CD14-positive monocyte (primary cell): ENCODE data around the gene EIPR1. TPM values are rescaled to one million over a fixed set of nuclear protein-coding genes. Genes with fewer than 3 reads are reported as not detected.

Source experiments
- DNase-seq, 3 donors: peaks; one replicate each; pipeline ENCODE4 v3.0.0-alpha.2; 2011 to 2022
- H2AFZ ChIP-seq: 2 replicates; pipeline ENCODE4 v1.6.0; 2012; ENCODE audit warnings: mild to moderate bottlenecking, low read depth, low read length, inconsistent platforms; ENCODE audit not compliant: insufficient read depth, poor library complexity, severe bottlenecking
- H3K27ac ChIP-seq, 2 donors: 1 replicate in 1 of 2; 2 replicates in 1 of 2; pipeline ENCODE4 v1.5.1; 2012 to 2013; ENCODE audit warnings: low read length in 2 of 2, control low read depth in 1 of 2, inconsistent platforms in 1 of 2, low read depth in 1 of 2, mild to moderate bottlenecking in 1 of 2
- H3K27me3 ChIP-seq, 2 donors: one replicate each; pipeline versions ENCODE4 v1.6.0 to v1.6.1; 2011 to 2013; ENCODE audit warnings: low read length in 2 of 2; ENCODE audit not compliant: control insufficient read depth in 2 of 2, insufficient read depth in 2 of 2
- H3K36me3 ChIP-seq, 2 donors: replicated peaks in 1 of 2; 1 replicate in 1 of 2; 2 replicates in 1 of 2; pipeline versions ENCODE4 v1.5.1 to v1.6.1; 2012 to 2013; ENCODE audit warnings: low read length in 2 of 2, control low read depth in 1 of 2, inconsistent platforms in 1 of 2, mild to moderate bottlenecking in 1 of 2; ENCODE audit not compliant: insufficient read depth in 2 of 2, control insufficient read depth in 1 of 2
- H3K4me1 ChIP-seq, 2 donors: 1 replicate in 1 of 2; 2 replicates in 1 of 2; pipeline versions ENCODE4 v1.5.1 to v1.6.1; 2012 to 2013; ENCODE audit warnings: low read length in 2 of 2, control low read depth in 1 of 2, inconsistent platforms in 1 of 2, mild to moderate bottlenecking in 1 of 2, moderate library complexity in 1 of 2; ENCODE audit not compliant: insufficient read depth in 2 of 2, control insufficient read depth in 1 of 2
- H3K4me2 ChIP-seq: replicated peaks from 2 replicates; pipeline ENCODE3; 2012; ENCODE audit warnings: low read length, moderate library complexity, mild to moderate bottlenecking; ENCODE audit not compliant: poor library complexity, severe bottlenecking; ENCODE audit errors: extremely low read depth
- H3K4me3 ChIP-seq, 3 experiments: fragments of 200-600 bp in 1 of 3; sonication (generic) in 1 of 3; replicated peaks in 1 of 3; 1 replicate in 2 of 3; 2 replicates in 1 of 3; pipeline ENCODE4 v1.5.1; 2011 to 2013; ENCODE audit warnings: low read length in 3 of 3, mild to moderate bottlenecking in 3 of 3, control low read depth in 2 of 3, low read depth in 2 of 3, inconsistent platforms in 1 of 3, moderate library complexity in 1 of 3
- H3K79me2 ChIP-seq: 2 replicates; pipeline ENCODE4 v1.6.0; 2012; ENCODE audit warnings: mild to moderate bottlenecking, control low read depth, inconsistent platforms, low read length, moderate library complexity; ENCODE audit not compliant: insufficient read depth
- H3K9ac ChIP-seq: 2 replicates; pipeline ENCODE4 v1.6.0; 2017; ENCODE audit warnings: low read length, mild to moderate bottlenecking; ENCODE audit not compliant: insufficient read depth, poor library complexity, severe bottlenecking
- H3K9me3 ChIP-seq, 2 donors: replicated peaks in 1 of 2; 1 replicate in 1 of 2; 2 replicates in 1 of 2; pipeline versions ENCODE4 v1.5.1 to v1.6.1; 2012 to 2013; ENCODE audit warnings: low read length in 2 of 2, control low read depth in 1 of 2; ENCODE audit not compliant: control insufficient read depth in 1 of 2, insufficient read depth in 1 of 2
- H4K20me1 ChIP-seq: 2 replicates; pipeline ENCODE4 v1.6.0; 2012; ENCODE audit warnings: mild to moderate bottlenecking, low read length, control low read depth, moderate library complexity; ENCODE audit not compliant: insufficient read depth
- H3K27ac Mint-ChIP-seq, 7 donors: one replicate each; pipeline ENCODE4 v1.8.0; 2020; ENCODE audit warnings: mild to moderate bottlenecking in 7 of 7, mixed read lengths in 7 of 7, moderate library complexity in 6 of 7, inconsistent platforms in 2 of 7
- H3K27me3 Mint-ChIP-seq, 3 donors: one replicate each; pipeline ENCODE4 v1.8.0; 2021 to 2022; ENCODE audit warnings: low read depth in 3 of 3, mild to moderate bottlenecking in 3 of 3, mixed read lengths in 3 of 3, moderate library complexity in 3 of 3, inconsistent platforms in 1 of 3
- H3K36me3 Mint-ChIP-seq, 2 donors: one replicate each; pipeline ENCODE4 v1.8.0; 2020; ENCODE audit warnings: mixed read lengths in 2 of 2, inconsistent platforms in 1 of 2, mild to moderate bottlenecking in 1 of 2
- H3K4me1 Mint-ChIP-seq: one replicate; pipeline ENCODE4 v1.8.0; 2020; ENCODE audit warnings: mild to moderate bottlenecking, mixed read lengths
- H3K4me3 Mint-ChIP-seq, 2 donors: one replicate each; pipeline ENCODE4 v1.8.0; 2020; ENCODE audit warnings: mild to moderate bottlenecking in 2 of 2, mixed read lengths in 2 of 2, moderate library complexity in 1 of 2
- H3K9me3 Mint-ChIP-seq, 7 donors: one replicate each; pipeline ENCODE4 v1.8.0; 2020 to 2022; ENCODE audit warnings: mixed read lengths in 7 of 7, mild to moderate bottlenecking in 6 of 7, moderate library complexity in 6 of 7, inconsistent platforms in 2 of 7
- CTCF ChIP-seq: fragments of 200-600 bp; IDR thresholded peaks from one replicate; pipeline ENCODE4 v1.8.0; 2022; ENCODE audit warnings: antibody characterized with exemption, mild to moderate bottlenecking
- WGBS: methylation state at CpG from one replicate; pipeline ENCODE4 v1.1.5; 2013; ENCODE audit warnings: missing lambda C conversion rate; ENCODE audit not compliant: insufficient coverage; 5-methylcytosine and 5-hydroxymethylcytosine counted together
- intact Hi-C, 2 donors: fragments of 100-400 bp; cut with micrococcal nuclease; formaldehyde crosslinking; loops; one replicate each; pipeline versions ENCODE4 v1.15.0 to v1.15.1; 2023
- polyA plus RNA-seq, 3 donors: library from polyadenylated mRNA; depleted of rRNA in 1 of 3; unstranded in 2 of 3; stranded (reverse) in 1 of 3; fragments of 300-500 nt in 2 of 3; fragments of >200 nt in 1 of 3; fragmentation: Illumina TruSeq in 2 of 3; gene quantifications; 1 replicate in 2 of 3; 2 replicates in 1 of 3; pipeline ENCODE4 v1.2.3, GENCODE V29; 2012 to 2021

The EIPR1 gene
- polyA plus RNA-seq, 3 donors = 19.0 to 22.4 (median 20.8) TPM

- Histone ChIP-seq H3K4me3 (no peak overlapping the region), H3K27ac (no peak overlapping the region), H3K9me3 (peaks cover 0 to 3% of the 10 kb centered on the region in 2 donors), H3K9ac (no peak overlapping the region), H2AFZ (no peak overlapping the region), H3K36me3 (peaks cover 15 to 33% of the 10 kb centered on the region in 2 donors), H3K4me2 (no peak overlapping the region), H3K4me1 (no peaks in the 10 kb centered on the region), H3K79me2 (no peaks in the 10 kb centered on the region), H4K20me1 (no peaks in the 10 kb centered on the region), H3K27me3 (no peaks in the 10 kb centered on the region)
- Mint-ChIP-seq H3K27ac (no peak overlapping the region), H3K9me3 (peaks cover 0 to 7% (median 0%) of the 10 kb centered on the region in 7 donors), H3K4me3 (no peak overlapping the region), H3K27me3 (peaks cover 0 to 3% (median 0%) of the 10 kb centered on the region in 3 donors), H3K4me1 (no peaks in the 10 kb centered on the region), H3K36me3 (peaks cover 37 to 61% of the 10 kb centered on the region in 2 donors)
- TF ChIP-seq CTCF = no peak
- WGBS = 95% methylated on average over 4 of the region's 8 CpGs
- no peak for DNase-seq
- intact Hi-C loops = no loop called here
Observed at GRCh38 chr2:3186766-3187165, 190.9 kb downstream of the EIPR1 start.

- DNase-seq = no peak
- Mint-ChIP-seq H3K27ac (peak overlapping the region in 1 of 7 donors; percentile 63), H3K27me3 (peaks cover 0 to 3% (median 0%) of the 10 kb centered on the region in 3 donors), H3K4me3 (no peak overlapping the region), H3K36me3 (peaks cover 35 to 58% of the 10 kb centered on the region in 2 donors), H3K4me1 (no peaks in the 10 kb centered on the region), H3K9me3 (peaks cover 0 to 13% (median 3%) of the 10 kb centered on the region in 7 donors)
- Histone ChIP-seq H3K79me2 (no peaks in the 10 kb centered on the region), H3K27me3 (no peaks in the 10 kb centered on the region), H3K9ac (no peak overlapping the region), H4K20me1 (no peaks in the 10 kb centered on the region), H3K4me1 (no peaks in the 10 kb centered on the region), H3K27ac (no peak overlapping the region), H3K36me3 (peaks cover 12 to 25% of the 10 kb centered on the region in 2 donors), H3K4me2 (no peak overlapping the region), H2AFZ (no peak overlapping the region), H3K9me3 (peaks cover 2 to 12% of the 10 kb centered on the region in 2 donors), H3K4me3 (no peak overlapping the region)
- no peak for TF ChIP-seq CTCF
- intact Hi-C loops = no loop called here
- WGBS = 94% methylated on average over 9 of the region's 10 CpGs
Observed at GRCh38 chr2:3185910-3186309, 191.7 kb downstream of the EIPR1 start.
